ENCODE data around the gene PRKD1. TPM values are rescaled to one million over a fixed set of nuclear protein-coding genes. Genes with fewer than 3 reads are reported as not detected.

The PRKD1 gene
- total and polyA plus RNA-seq, 2 donors (not counting 1 experiment from before 2014, with no cell fraction given), result 0.03 to 4.3 TPM

GRCh38 chr14:29759521-29760340, 167.9 kb downstream of the PRKD1 start:
- Mint-ChIP-seq H3K27ac (no peak overlapping the region), H3K4me1 (peaks cover 13% of the 10 kb centered on the region), H3K9me3 (ENCODE audit: insufficient read depth) (no peaks in the 10 kb centered on the region), H3K27me3 (no peaks in the 10 kb centered on the region), H3K4me3 (no peak overlapping the region)
- no peaks in the 10 kb centered on the region for H3K79me2 ChIP-seq (ENCODE audit: control insufficient read depth, insufficient read depth, low read length)
- TF ChIP-seq EZH2 (IDR thresholded peaks at IDR 0.05; ENCODE audit: borderline replicate concordance, insufficient read depth, low read depth, low read length, poor library complexity, severe bottlenecking), result no peak
- TF ChIP-seq CTCF (IDR thresholded peaks at IDR 0.05), result no peak
- no peaks in the 10 kb centered on the region for H3K4me1 ChIP-seq (ENCODE audit: control insufficient read depth in 2 of 2, insufficient read depth in 2 of 2, low read length in 2 of 2)
- H2AFZ ChIP-seq (ENCODE audit: insufficient read depth, low read depth, low read length, poor library complexity, severe bottlenecking), result no peak overlapping the region
- no peak overlapping the region for H3K9ac ChIP-seq (ENCODE audit: low read length)
- no peak overlapping the region for H3K4me3 ChIP-seq (ENCODE audit: control extremely low read depth in 1 of 5, extremely low read depth in 1 of 5, insufficient read depth in 1 of 5, low read depth in 2 of 5, low read length in 4 of 5)
- H3K9me3 ChIP-seq (ENCODE audit: control extremely low read depth in 1 of 3, control insufficient read depth in 2 of 3, insufficient read depth in 1 of 3, low read length in 2 of 3), result no peaks in the 10 kb centered on the region
- H3K27ac ChIP-seq (ENCODE audit: low read length in 2 of 2), result no peak overlapping the region
- DNase-seq, result no peak
- no peak overlapping the region for H3K4me2 ChIP-seq (replicated peaks; ENCODE audit: low read depth, low read length, poor library complexity, severe bottlenecking)
- ATAC-seq (ENCODE audit: low read depth), result no peak
- ChIA-PET CTCF (no interaction called here), POLR2A (no interaction called here)
- H4K20me1 ChIP-seq (ENCODE audit: control insufficient read depth, insufficient read depth, low read length, poor library complexity, severe bottlenecking), result no peaks in the 10 kb centered on the region
- intact Hi-C loops (cut with micrococcal nuclease), result no loop called here
- no peaks in the 10 kb centered on the region for H3K27me3 ChIP-seq (replicated peaks in 1 of 4; ENCODE audit: control extremely low read depth in 1 of 4, control insufficient read depth in 3 of 4, insufficient read depth in 4 of 4, low read length in 3 of 4)
- WGBS (ENCODE audit: insufficient coverage), result 83% methylated on average over 3 of the region's 6 CpGs
- no peaks in the 10 kb centered on the region for H3K36me3 ChIP-seq (replicated peaks in 1 of 2; ENCODE audit: control extremely low read depth in 1 of 2, control insufficient read depth in 1 of 2, extremely low read depth in 1 of 2, insufficient read depth in 2 of 2, low read length in 1 of 2)

GRCh38 chr14:29757711-29758233, 169.9 kb downstream of the PRKD1 start:
- no peak overlapping the region for H3K9ac ChIP-seq (ENCODE audit: low read length)
- H3K27me3 ChIP-seq (replicated peaks in 1 of 4; ENCODE audit: control extremely low read depth in 1 of 4, control insufficient read depth in 3 of 4, insufficient read depth in 4 of 4, low read length in 3 of 4), result no peaks in the 10 kb centered on the region
- no peaks in the 10 kb centered on the region for H3K9me3 ChIP-seq (ENCODE audit: control extremely low read depth in 1 of 3, control insufficient read depth in 2 of 3, insufficient read depth in 1 of 3, low read length in 2 of 3)
- H3K4me1 Mint-ChIP-seq, result peaks cover 13% of the 10 kb centered on the region
- H2AFZ ChIP-seq (ENCODE audit: insufficient read depth, low read depth, low read length, poor library complexity, severe bottlenecking), result no peak overlapping the region
- H3K79me2 ChIP-seq (ENCODE audit: control insufficient read depth, insufficient read depth, low read length), result no peaks in the 10 kb centered on the region
- H3K9me3 Mint-ChIP-seq (ENCODE audit: insufficient read depth), result no peaks in the 10 kb centered on the region
- no peak for DNase-seq
- H4K20me1 ChIP-seq (ENCODE audit: control insufficient read depth, insufficient read depth, low read length, poor library complexity, severe bottlenecking), result no peaks in the 10 kb centered on the region
- ChIA-PET POLR2A (no interaction called here), CTCF (no interaction called here)
- intact Hi-C loops (cut with micrococcal nuclease), result no loop called here
- H3K4me3 ChIP-seq (ENCODE audit: control extremely low read depth in 1 of 5, extremely low read depth in 1 of 5, insufficient read depth in 1 of 5, low read depth in 2 of 5, low read length in 4 of 5), result no peak overlapping the region
- no peaks in the 10 kb centered on the region for H3K36me3 ChIP-seq (replicated peaks in 1 of 2; ENCODE audit: control extremely low read depth in 1 of 2, control insufficient read depth in 1 of 2, extremely low read depth in 1 of 2, insufficient read depth in 2 of 2, low read length in 1 of 2)
- no peak for ATAC-seq (ENCODE audit: low read depth)
- no CpG with 5 or more reads among the region's 3 CpGs for WGBS (ENCODE audit: insufficient coverage)
- no peak overlapping the region for H3K27ac ChIP-seq (ENCODE audit: low read length in 2 of 2)
- H3K4me3 Mint-ChIP-seq, result no peak overlapping the region
- H3K4me1 ChIP-seq (ENCODE audit: control insufficient read depth in 2 of 2, insufficient read depth in 2 of 2, low read length in 2 of 2), result no peaks in the 10 kb centered on the region
- TF ChIP-seq CTCF (IDR thresholded peaks at IDR 0.05), result no peak
- no peak for TF ChIP-seq EZH2 (IDR thresholded peaks at IDR 0.05; ENCODE audit: borderline replicate concordance, insufficient read depth, low read depth, low read length, poor library complexity, severe bottlenecking)
- H3K4me2 ChIP-seq (replicated peaks; ENCODE audit: low read depth, low read length, poor library complexity, severe bottlenecking), result no peak overlapping the region
- no peaks in the 10 kb centered on the region for H3K27me3 Mint-ChIP-seq
- H3K27ac Mint-ChIP-seq, result no peak overlapping the region
